ENCODE measurements around the gene PLXDC2.

PLXDC2 gene

DNA sequence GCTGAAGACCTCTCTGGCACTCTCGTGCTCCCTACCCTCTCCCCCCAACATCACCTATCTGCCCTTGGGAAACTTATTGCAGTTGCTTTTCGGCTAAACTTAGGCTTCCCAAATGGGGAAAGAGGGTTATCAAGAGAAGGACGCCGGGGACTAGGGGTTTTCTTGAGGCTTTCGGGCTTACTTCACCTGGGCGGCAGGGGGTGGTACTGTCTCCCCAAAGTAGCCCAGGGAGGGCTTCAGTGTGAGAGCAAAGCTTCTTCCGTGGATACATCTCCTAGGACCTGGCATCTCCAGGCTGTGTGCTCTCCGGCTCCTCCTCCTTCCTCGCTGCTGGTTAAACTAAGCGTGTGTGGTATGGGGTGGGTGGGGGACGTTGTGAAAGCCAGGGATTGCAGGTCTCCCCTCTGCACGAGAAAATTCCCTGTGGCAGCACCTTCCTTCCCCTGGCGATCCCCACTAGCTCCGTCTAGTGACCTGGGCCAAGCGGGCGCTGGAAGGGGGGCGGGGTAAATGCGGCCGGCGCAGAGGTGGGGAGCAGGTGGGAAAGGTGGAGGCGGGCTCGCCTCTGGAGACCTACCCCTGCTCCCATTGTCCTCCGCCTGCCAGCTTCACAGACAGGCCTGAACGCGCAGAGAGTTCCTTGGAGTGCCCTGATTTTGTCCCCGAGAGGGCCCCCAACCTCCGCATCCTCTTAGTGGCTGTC is 1.1 kb downstream of the PLXDC2 start:
- no peak for DNase-seq

- DNase-seq: no peak
Observed at GRCh38 chr10:19818876-19819275, 2.6 kb downstream of the PLXDC2 start.

DNA sequence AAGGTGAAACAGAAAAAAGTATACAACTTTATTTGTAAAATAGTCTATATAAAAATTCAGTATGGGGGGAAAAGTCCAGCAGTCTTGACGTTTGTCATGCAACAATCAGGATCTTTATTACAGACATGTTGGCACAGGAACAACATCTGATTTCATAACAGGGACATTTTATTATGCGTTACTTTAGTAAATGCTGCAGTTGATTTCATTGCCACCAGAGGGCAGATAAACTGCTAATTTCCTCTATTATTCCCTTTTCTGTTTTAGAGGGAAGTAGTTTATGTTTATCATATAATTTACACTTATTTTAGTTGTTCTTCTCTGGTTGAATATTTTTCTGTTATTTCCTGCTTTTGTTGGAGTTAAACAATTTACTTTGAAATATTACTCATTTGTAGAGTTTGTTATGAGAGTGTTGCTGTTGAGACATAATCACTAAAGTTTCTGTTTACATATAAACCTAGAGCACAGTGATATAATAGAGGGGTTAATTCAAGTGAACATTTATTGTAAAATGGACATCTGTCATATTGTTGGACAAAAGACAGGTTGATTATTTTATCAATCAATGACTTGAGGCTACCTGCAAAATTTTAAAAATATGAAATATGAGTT is 3.3 kb downstream of the PLXDC2 start:
- DNase-seq: no peak

- DNase-seq: no peak
Observed at GRCh38 chr10:19824381-19825342, 8.4 kb downstream of the PLXDC2 start.

- DNase-seq: no peak
Observed at GRCh38 chr10:19825700-19826099, 9.5 kb downstream of the PLXDC2 start.

DNA sequence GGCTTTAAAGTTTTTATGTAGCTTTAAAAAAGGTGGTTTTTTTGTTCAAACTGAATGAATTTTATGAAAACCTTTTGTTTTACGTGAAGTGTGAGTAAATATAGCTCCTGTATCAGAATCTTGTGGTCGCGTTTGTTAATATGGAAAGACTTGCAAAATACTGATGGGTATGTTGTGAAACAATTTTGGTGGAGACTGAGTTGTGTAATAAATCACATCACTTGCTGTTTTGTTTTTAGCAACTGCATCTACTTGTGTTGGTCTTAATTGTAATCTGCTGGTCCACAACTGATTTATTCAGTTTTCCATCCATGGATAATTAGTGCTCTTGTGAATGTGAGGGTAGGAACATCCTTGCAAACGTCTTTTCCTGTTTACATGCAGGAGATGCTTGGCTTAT is 10.5 kb downstream of the PLXDC2 start:
- no peak for DNase-seq

DNA sequence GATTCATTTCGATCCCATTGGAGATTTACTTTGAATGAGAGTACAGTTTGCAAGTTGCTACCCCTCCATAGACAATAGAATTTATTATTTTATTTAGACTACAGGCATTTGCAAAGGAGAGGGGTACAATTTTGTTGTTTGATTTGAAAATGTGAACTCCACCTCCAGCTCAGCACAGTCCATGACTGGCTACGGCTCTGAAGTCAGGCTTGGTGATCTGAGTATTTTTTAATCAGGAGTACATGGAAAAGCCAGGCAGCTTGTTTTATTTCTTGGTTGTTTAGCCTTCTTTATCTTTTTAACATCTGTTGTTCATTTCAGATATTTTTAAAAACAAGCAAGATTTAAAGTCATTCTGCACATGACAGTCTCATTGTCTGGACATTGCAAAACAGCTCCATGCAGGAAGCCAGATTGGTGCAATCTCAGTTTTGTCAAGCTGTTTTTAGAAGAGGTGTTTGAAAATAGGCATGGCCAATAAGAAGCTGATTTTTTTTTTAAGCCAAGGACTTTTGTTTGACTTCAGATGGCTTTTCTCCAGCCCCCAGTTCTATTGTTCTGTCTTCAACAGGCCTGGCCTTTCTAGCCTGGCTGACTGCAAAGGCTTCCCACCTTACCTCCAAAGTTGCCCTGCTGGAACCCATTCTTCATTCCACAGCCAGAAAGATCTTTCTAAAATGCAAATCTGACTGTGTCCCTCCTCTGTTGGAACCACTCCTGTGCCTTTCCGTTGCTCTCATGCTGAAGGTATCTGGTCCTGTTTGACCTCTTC is 12.2 kb downstream of the PLXDC2 start:
- DNase-seq: no peak

GRCh38 chr10:19832699-19833098 is 16.5 kb downstream of the PLXDC2 start:
- no peak for DNase-seq

- no peak for DNase-seq
Observed at GRCh38 chr10:19833170-19833824, 17.1 kb downstream of the PLXDC2 start.

DNA sequence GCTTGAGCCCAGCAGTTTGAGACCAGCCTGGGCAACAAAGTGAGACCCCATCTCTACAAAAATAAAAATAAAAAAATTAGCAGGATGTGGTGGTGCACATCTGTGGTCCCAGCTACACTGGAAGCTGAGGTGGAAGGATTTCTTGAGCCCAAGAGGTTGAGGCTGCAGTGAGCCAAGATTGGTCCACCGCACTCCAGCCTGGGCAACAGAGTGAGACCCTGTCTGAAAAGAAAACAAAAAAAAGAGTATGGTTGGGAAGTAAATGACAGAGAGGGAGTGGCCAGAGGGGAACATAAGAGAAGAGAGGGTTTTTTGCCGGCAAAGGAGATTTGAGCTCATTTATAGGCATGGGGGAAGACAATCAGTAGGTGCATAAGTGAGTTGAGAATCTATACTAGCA is 19.7 kb downstream of the PLXDC2 start:
- DNase-seq: no peak

DNA sequence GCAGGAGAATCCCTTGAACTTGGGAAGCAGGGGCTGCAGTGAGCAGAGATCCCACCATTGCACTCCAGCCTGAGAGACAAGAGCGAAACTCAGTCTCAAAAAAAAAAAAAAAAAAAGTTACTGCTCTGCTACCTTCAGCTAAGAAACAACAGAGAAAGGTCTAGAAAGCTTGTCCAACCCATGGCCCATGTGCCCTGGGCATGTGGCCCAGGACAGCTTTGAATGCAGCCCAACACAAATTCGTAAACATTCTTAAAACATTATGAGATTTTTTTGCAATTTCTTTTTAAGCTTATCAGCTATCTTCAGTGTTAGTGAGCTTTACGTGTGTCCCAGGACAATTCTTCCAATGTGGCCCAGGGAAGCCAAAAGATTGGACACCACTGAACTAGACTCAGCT is 22.9 kb downstream of the PLXDC2 start:
- no peak for DNase-seq

GRCh38 chr10:19839552-19839951 is 23.3 kb downstream of the PLXDC2 start:
- no peak for DNase-seq

- DNase-seq: no peak
Observed at GRCh38 chr10:19840776-19841175, 24.5 kb downstream of the PLXDC2 start.

GRCh38 chr10:19843487-19843886 is 27.3 kb downstream of the PLXDC2 start:
- DNase-seq: no peak

GRCh38 chr10:19845503-19846368 is 29.5 kb downstream of the PLXDC2 start:
- DNase-seq: no peak

GRCh38 chr10:19847321-19847720 is 31.1 kb downstream of the PLXDC2 start:
- no peak for DNase-seq

- no peak for DNase-seq
Observed at GRCh38 chr10:19848226-19848985, 32.2 kb downstream of the PLXDC2 start.

GRCh38 chr10:19853831-19854230 is 37.6 kb downstream of the PLXDC2 start:
- DNase-seq: no peak

GRCh38 chr10:19857876-19858275 is 41.6 kb downstream of the PLXDC2 start:
- no peak for DNase-seq

- DNase-seq: no peak
Observed at GRCh38 chr10:19860107-19860506, 43.9 kb downstream of the PLXDC2 start.
